ENCODE measurements around the gene C11orf42.

C11orf42 gene

GRCh38 chr11:6258141-6258540 is 52.8 kb downstream of the C11orf42 start:
- no peak for DNase-seq (ENCODE audit: low read depth in 2 of 2)

- no peak for DNase-seq (ENCODE audit: low read depth in 2 of 2)
Observed at GRCh38 chr11:6258571-6259081, 53.3 kb downstream of the C11orf42 start.

- DNase-seq (ENCODE audit: low read depth in 2 of 2), result no peak
Observed at GRCh38 chr11:6260207-6260726, 54.9 kb downstream of the C11orf42 start.

Measured in fibroblast of skin of left quadriceps (primary cell).